ENCODE results near the gene DMPK.
"Not testable (repeated sequence)": the region's sequence is repeated elsewhere in the genome, so short reads cannot be mapped to it uniquely, and the experiment has no call there.

The DMPK gene

GRCh38 chr19:45815481-45816216 lies 33.4 kb upstream of the DMPK start:
- DNase-seq = no peak

- DNase-seq = no peak
Measured at GRCh38 chr19:45814851-45815480, 32.7 kb upstream of the DMPK start, which contains the start of gene RSPH6A. RSPH6A (minus strand) TSS chr19:45815308; CDS start chr19:45815176, 132 bp downstream.

GRCh38 chr19:45814166-45814780 lies 32.0 kb upstream of the DMPK start:
- DNase-seq = no peak

- no peak for DNase-seq
Measured at GRCh38 chr19:45812297-45812696, 30.0 kb upstream of the DMPK start.

- peak in 1 of 5 donors; percentile 38 for DNase-seq
Measured at GRCh38 chr19:45809643-45810159, 27.4 kb upstream of the DMPK start.

- DNase-seq = no peak
Measured at GRCh38 chr19:45805719-45806118, 23.4 kb upstream of the DMPK start.

- no peak for DNase-seq
Measured at GRCh38 chr19:45804959-45805230, 22.6 kb upstream of the DMPK start.

GRCh38 chr19:45804140-45804958 lies 22.1 kb upstream of the DMPK start:
- no peak for DNase-seq

- DNase-seq = no peak
Measured at GRCh38 chr19:45801603-45802175, 19.4 kb upstream of the DMPK start.

- no peak for DNase-seq
Measured at GRCh38 chr19:45800070-45800553, 17.8 kb upstream of the DMPK start.

- DNase-seq = not testable (repeated sequence)
Measured at GRCh38 chr19:45799541-45799940, 17.3 kb upstream of the DMPK start.

- peak in 4 of 5 donors; percentile 36 to 54 (median 48) for DNase-seq
Measured at GRCh38 chr19:45798995-45799517, 16.8 kb upstream of the DMPK start.

- no peak for DNase-seq
Measured at GRCh38 chr19:45794627-45795026, 12.3 kb upstream of the DMPK start.

- no peak for DNase-seq
Measured at GRCh38 chr19:45793876-45794275, 11.6 kb upstream of the DMPK start.

- DNase-seq = no peak
Measured at GRCh38 chr19:45793178-45793564, 10.9 kb upstream of the DMPK start.

- peak; percentile 98 to 99 (median 99) for DNase-seq
Measured at GRCh38 chr19:45792470-45793177, 10.3 kb upstream of the DMPK start, which contains the start of gene DMWD. DMWD (minus strand) TSS chr19:45792845; CDS start chr19:45792756, 89 bp downstream.

GRCh38 chr19:45791744-45792469 lies 9.6 kb upstream of the DMPK start:
- DNase-seq = no peak

- peak in 1 of 5 donors; percentile 62 for DNase-seq
Measured at GRCh38 chr19:45790942-45791341, 8.7 kb upstream of the DMPK start.

- DNase-seq = no peak
Measured at GRCh38 chr19:45789035-45789786, 6.9 kb upstream of the DMPK start.

GRCh38 chr19:45786533-45786894 lies 4.2 kb upstream of the DMPK start:
- no peak for DNase-seq

Data from T-helper 1 cell (primary cell).